ENCODE measurements around the gene PRAF2. TPM values are rescaled to one million over a fixed set of nuclear protein-coding genes. Genes with fewer than 3 reads are reported as not detected.

Gene PRAF2
- polyA plus RNA-seq, 4 donors: 1.3 to 12.8 (median 5.6) TPM

GRCh38 chrX:49070988-49071387 lies 2.8 kb downstream of the PRAF2 start:
- H3K27ac ChIP-seq (ENCODE audit: low read depth in 1 of 3, low read length in 2 of 3): no peak overlapping the region
- 59 to 95% (median 78%) methylated on average over 3 to 4 of the region's 4 CpGs for WGBS, 3 donors

GRCh38 chrX:49069038-49069437 lies 4.8 kb downstream of the PRAF2 start:
- Histone ChIP-seq H3K27ac (ENCODE audit: low read depth in 1 of 3, low read length in 2 of 3) (no peak overlapping the region), H3K4me1 (ENCODE audit: control insufficient read depth in 3 of 3, insufficient read depth in 2 of 3, low read depth in 1 of 3, low read length in 2 of 3) (peaks cover 0 to under 1% (median 0%) of the 10 kb centered on the region in 3 donors), H3K36me3 (ENCODE audit: control insufficient read depth in 3 of 3, insufficient read depth in 2 of 3, low read depth in 1 of 3, low read length in 3 of 3) (peaks cover 0 to 50% (median 5%) of the 10 kb centered on the region in 3 donors), H3K4me3 (ENCODE audit: low read depth in 1 of 3, low read length in 3 of 3) (no peak overlapping the region), H3K27me3 (ENCODE audit: control insufficient read depth in 3 of 3, insufficient read depth in 3 of 3, low read length in 3 of 3) (no peaks in the 10 kb centered on the region), H3K9me3 (ENCODE audit: control insufficient read depth in 2 of 2, insufficient read depth in 1 of 2, low read depth in 1 of 2, low read length in 1 of 2) (no peaks in the 10 kb centered on the region)
- 87 to 91% (median 90%) methylated on average over 11 of the region's 11 CpGs for WGBS, 3 donors
- DNase-seq (no peak), FAIRE-seq (no peak)

More at GRCh38 chrX:49070988-49071387, 2.8 kb downstream of the PRAF2 start:
- no peak for DNase-seq
- no peak for FAIRE-seq
- Histone ChIP-seq H3K27me3 (ENCODE audit: control insufficient read depth in 3 of 3, insufficient read depth in 3 of 3, low read length in 3 of 3) (no peaks in the 10 kb centered on the region), H3K36me3 (ENCODE audit: control insufficient read depth in 3 of 3, insufficient read depth in 2 of 3, low read depth in 1 of 3, low read length in 3 of 3) (peaks cover 0 to 46% (median 0%) of the 10 kb centered on the region in 3 donors), H3K4me1 (ENCODE audit: control insufficient read depth in 3 of 3, insufficient read depth in 2 of 3, low read depth in 1 of 3, low read length in 2 of 3) (peaks cover 0 to 4% (median 0%) of the 10 kb centered on the region in 3 donors), H3K4me3 (ENCODE audit: low read depth in 1 of 3, low read length in 3 of 3) (no peak overlapping the region), H3K9me3 (ENCODE audit: control insufficient read depth in 2 of 2, insufficient read depth in 1 of 2, low read depth in 1 of 2, low read length in 1 of 2) (no peaks in the 10 kb centered on the region)

GRCh38 chrX:49067285-49068120 lies 6.3 kb downstream of the PRAF2 start:
- Histone ChIP-seq H3K4me1 (ENCODE audit: control insufficient read depth in 3 of 3, insufficient read depth in 2 of 3, low read depth in 1 of 3, low read length in 2 of 3) (no peaks in the 10 kb centered on the region), H3K4me3 (ENCODE audit: low read depth in 1 of 3, low read length in 3 of 3) (no peak overlapping the region), H3K27me3 (ENCODE audit: control insufficient read depth in 3 of 3, insufficient read depth in 3 of 3, low read length in 3 of 3) (no peaks in the 10 kb centered on the region), H3K36me3 (ENCODE audit: control insufficient read depth in 3 of 3, insufficient read depth in 2 of 3, low read depth in 1 of 3, low read length in 3 of 3) (peaks cover 0 to 60% (median 5%) of the 10 kb centered on the region in 3 donors), H3K9me3 (ENCODE audit: control insufficient read depth in 2 of 2, insufficient read depth in 1 of 2, low read depth in 1 of 2, low read length in 1 of 2) (no peaks in the 10 kb centered on the region), H3K27ac (ENCODE audit: low read depth in 1 of 3, low read length in 2 of 3) (no peak overlapping the region)
- DNase-seq (no peak), FAIRE-seq (no peak)
- WGBS, 3 donors: 87 to 91% (median 90%) methylated on average over 22 to 41 of the region's 41 CpGs

- Histone ChIP-seq H3K27ac (ENCODE audit: low read depth in 1 of 3, low read length in 2 of 3) (no peak overlapping the region), H3K27me3 (ENCODE audit: control insufficient read depth in 3 of 3, insufficient read depth in 3 of 3, low read length in 3 of 3) (no peaks in the 10 kb centered on the region), H3K9me3 (ENCODE audit: control insufficient read depth in 2 of 2, insufficient read depth in 1 of 2, low read depth in 1 of 2, low read length in 1 of 2) (no peaks in the 10 kb centered on the region), H3K36me3 (ENCODE audit: control insufficient read depth in 3 of 3, insufficient read depth in 2 of 3, low read depth in 1 of 3, low read length in 3 of 3) (peaks cover 2 to 68% (median 5%) of the 10 kb centered on the region in 3 donors), H3K4me1 (ENCODE audit: control insufficient read depth in 3 of 3, insufficient read depth in 2 of 3, low read depth in 1 of 3, low read length in 2 of 3) (peaks cover 0 to 3% (median 0%) of the 10 kb centered on the region in 3 donors), H3K4me3 (ENCODE audit: low read depth in 1 of 3, low read length in 3 of 3) (no peak overlapping the region)
- FAIRE-seq (no peak), DNase-seq (no peak)
- WGBS, 3 donors: 77 to 81% (median 80%) methylated on average over 6 to 9 of the region's 9 CpGs
Measured at GRCh38 chrX:49066690-49067089, 7.1 kb downstream of the PRAF2 start.

DNA sequence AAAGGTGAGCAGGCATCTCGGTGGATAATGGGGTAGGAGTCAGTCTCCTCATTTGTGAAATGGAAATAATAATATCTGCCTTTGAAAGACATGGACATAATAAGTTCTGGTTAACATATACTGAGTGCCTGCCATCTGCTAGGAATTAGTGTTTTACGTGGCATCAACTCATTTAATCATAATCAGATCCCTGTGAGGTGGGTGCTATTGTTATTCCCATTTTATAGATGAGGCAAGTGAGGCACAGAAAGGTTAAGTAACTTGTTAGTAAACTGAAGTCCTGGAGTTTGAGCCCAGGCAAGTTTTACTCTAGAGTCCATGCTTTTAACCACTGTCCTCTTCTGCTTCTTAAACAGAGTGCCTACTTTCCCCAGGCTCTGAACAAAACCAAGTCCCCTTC lies 7.5 kb downstream of the PRAF2 start:
- Histone ChIP-seq H3K36me3 (ENCODE audit: control insufficient read depth in 3 of 3, insufficient read depth in 2 of 3, low read depth in 1 of 3, low read length in 3 of 3) (peaks cover 2 to 72% (median 5%) of the 10 kb centered on the region in 3 donors), H3K27ac (ENCODE audit: low read depth in 1 of 3, low read length in 2 of 3) (no peak overlapping the region), H3K27me3 (ENCODE audit: control insufficient read depth in 3 of 3, insufficient read depth in 3 of 3, low read length in 3 of 3) (no peaks in the 10 kb centered on the region), H3K4me3 (ENCODE audit: low read depth in 1 of 3, low read length in 3 of 3) (no peak overlapping the region), H3K4me1 (ENCODE audit: control insufficient read depth in 3 of 3, insufficient read depth in 2 of 3, low read depth in 1 of 3, low read length in 2 of 3) (peaks cover 0 to 7% (median 0%) of the 10 kb centered on the region in 3 donors), H3K9me3 (ENCODE audit: control insufficient read depth in 2 of 2, insufficient read depth in 1 of 2, low read depth in 1 of 2, low read length in 1 of 2) (no peaks in the 10 kb centered on the region)
- DNase-seq (no peak), FAIRE-seq (no peak)
- WGBS, 3 donors: 62 to 90% (median 85%) methylated on average over 2 of the region's 2 CpGs

DNA sequence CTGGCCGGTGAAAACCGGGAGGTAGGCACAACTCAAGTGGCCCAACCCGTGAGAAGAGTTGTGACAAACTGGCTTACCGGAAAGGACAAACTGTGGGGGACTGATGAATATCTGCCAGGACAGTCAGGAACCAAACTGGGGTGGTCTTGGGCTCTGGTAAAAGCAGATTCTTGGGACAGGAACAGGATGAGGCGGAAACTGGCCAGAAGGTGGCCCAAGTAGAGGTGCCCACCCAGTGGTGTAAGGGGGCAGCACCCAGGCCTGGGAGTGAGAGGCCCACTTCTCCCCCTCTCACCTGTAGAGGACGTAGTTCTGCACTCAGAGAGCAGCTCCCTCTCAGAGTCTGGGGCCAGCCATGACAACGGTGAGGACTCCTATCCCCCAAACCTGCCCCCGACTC lies 9.1 kb downstream of the PRAF2 start:
- FAIRE-seq: no peak

DNA sequence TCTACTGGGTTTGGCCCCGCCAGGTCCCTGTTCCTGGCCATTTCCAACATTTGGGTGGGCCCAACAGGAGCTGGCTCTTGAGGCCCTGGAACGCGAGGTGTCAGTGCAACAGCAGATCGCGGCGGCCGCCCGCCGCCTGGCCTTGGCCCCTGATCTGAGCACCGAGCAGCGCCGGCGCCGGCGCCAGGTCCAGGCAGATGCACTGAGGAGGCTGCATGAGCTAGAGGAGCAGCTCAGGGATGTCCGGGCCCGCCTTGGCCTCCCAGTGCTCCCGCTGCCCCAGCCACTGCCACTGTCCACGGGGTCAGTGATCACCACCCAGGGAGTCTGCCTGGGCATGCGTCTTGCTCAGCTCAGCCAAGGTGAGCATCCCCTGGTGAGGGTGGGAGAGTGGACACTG lies 9.5 kb downstream of the PRAF2 start:
- Histone ChIP-seq H3K4me3 (ENCODE audit: low read depth in 1 of 3, low read length in 3 of 3) (no peak overlapping the region), H3K4me1 (ENCODE audit: control insufficient read depth in 3 of 3, insufficient read depth in 2 of 3, low read depth in 1 of 3, low read length in 2 of 3) (peaks cover 0 to 19% (median 0%) of the 10 kb centered on the region in 3 donors), H3K27ac (ENCODE audit: low read depth in 1 of 3, low read length in 2 of 3) (no peak overlapping the region), H3K27me3 (ENCODE audit: control insufficient read depth in 3 of 3, insufficient read depth in 3 of 3, low read length in 3 of 3) (no peaks in the 10 kb centered on the region), H3K36me3 (ENCODE audit: control insufficient read depth in 3 of 3, insufficient read depth in 2 of 3, low read depth in 1 of 3, low read length in 3 of 3) (peaks cover 2 to 80% (median 5%) of the 10 kb centered on the region in 3 donors), H3K9me3 (ENCODE audit: control insufficient read depth in 2 of 2, insufficient read depth in 1 of 2, low read depth in 1 of 2, low read length in 1 of 2) (no peaks in the 10 kb centered on the region)
- no peak for FAIRE-seq
- DNase-seq: no peak
- WGBS, 3 donors: 85 to 96% (median 93%) methylated on average over 2 to 20 of the region's 20 CpGs

More for the DNA sequence above, 9.1 kb downstream of the PRAF2 start:
- Histone ChIP-seq H3K4me3 (ENCODE audit: low read depth in 1 of 3, low read length in 3 of 3) (no peak overlapping the region), H3K36me3 (ENCODE audit: control insufficient read depth in 3 of 3, insufficient read depth in 2 of 3, low read depth in 1 of 3, low read length in 3 of 3) (peaks cover 2 to 82% (median 5%) of the 10 kb centered on the region in 3 donors), H3K27ac (ENCODE audit: low read depth in 1 of 3, low read length in 2 of 3) (no peak overlapping the region), H3K9me3 (ENCODE audit: control insufficient read depth in 2 of 2, insufficient read depth in 1 of 2, low read depth in 1 of 2, low read length in 1 of 2) (no peaks in the 10 kb centered on the region), H3K4me1 (ENCODE audit: control insufficient read depth in 3 of 3, insufficient read depth in 2 of 3, low read depth in 1 of 3, low read length in 2 of 3) (peaks cover 0 to 19% (median 0%) of the 10 kb centered on the region in 3 donors), H3K27me3 (ENCODE audit: control insufficient read depth in 3 of 3, insufficient read depth in 3 of 3, low read length in 3 of 3) (no peaks in the 10 kb centered on the region)
- DNase-seq: no peak
- 83 to 89% (median 85%) methylated on average over 7 to 8 of the region's 8 CpGs for WGBS, 3 donors

GRCh38 chrX:49063715-49064114 lies 10.1 kb downstream of the PRAF2 start:
- WGBS, 3 donors: 92 to 97% (median 96%) methylated on average over 6 to 9 of the region's 9 CpGs
- H3K4me1 ChIP-seq (ENCODE audit: control insufficient read depth in 3 of 3, insufficient read depth in 2 of 3, low read depth in 1 of 3, low read length in 2 of 3): peaks cover 0 to 19% (median 0%) of the 10 kb centered on the region in 3 donors

More at GRCh38 chrX:49063715-49064114, 10.1 kb downstream of the PRAF2 start:
- no peak overlapping the region for H3K4me3 ChIP-seq (ENCODE audit: low read depth in 1 of 3, low read length in 3 of 3)
- no peaks in the 10 kb centered on the region for H3K27me3 ChIP-seq (ENCODE audit: control insufficient read depth in 3 of 3, insufficient read depth in 3 of 3, low read length in 3 of 3)
- DNase-seq (no peak), FAIRE-seq (no peak)
- no peaks in the 10 kb centered on the region for H3K9me3 ChIP-seq (ENCODE audit: control insufficient read depth in 2 of 2, insufficient read depth in 1 of 2, low read depth in 1 of 2, low read length in 1 of 2)
- H3K36me3 ChIP-seq (ENCODE audit: control insufficient read depth in 3 of 3, insufficient read depth in 2 of 3, low read depth in 1 of 3, low read length in 3 of 3): peaks cover 2 to 74% (median 5%) of the 10 kb centered on the region in 3 donors
- no peak overlapping the region for H3K27ac ChIP-seq (ENCODE audit: low read depth in 1 of 3, low read length in 2 of 3)
